HG02885 (cell line): ENCODE data around the gene CYTH3.
"Not testable (repeated sequence)": the region's sequence is repeated elsewhere in the genome, so short reads cannot be mapped to it uniquely, and the experiment has no call there.

Experiments used
- ATAC-seq: cut with Tn5 transposase; IDR thresholded peaks from one replicate; pipeline ENCODE4 v1.9.1; 2021; ENCODE audit warnings: mild to moderate bottlenecking; ENCODE audit not compliant: unreplicated experiment, poor library complexity

The CYTH3 gene, protein sequence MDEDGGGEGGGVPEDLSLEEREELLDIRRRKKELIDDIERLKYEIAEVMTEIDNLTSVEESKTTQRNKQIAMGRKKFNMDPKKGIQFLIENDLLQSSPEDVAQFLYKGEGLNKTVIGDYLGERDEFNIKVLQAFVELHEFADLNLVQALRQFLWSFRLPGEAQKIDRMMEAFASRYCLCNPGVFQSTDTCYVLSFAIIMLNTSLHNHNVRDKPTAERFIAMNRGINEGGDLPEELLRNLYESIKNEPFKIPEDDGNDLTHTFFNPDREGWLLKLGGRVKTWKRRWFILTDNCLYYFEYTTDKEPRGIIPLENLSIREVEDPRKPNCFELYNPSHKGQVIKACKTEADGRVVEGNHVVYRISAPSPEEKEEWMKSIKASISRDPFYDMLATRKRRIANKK

DNA sequence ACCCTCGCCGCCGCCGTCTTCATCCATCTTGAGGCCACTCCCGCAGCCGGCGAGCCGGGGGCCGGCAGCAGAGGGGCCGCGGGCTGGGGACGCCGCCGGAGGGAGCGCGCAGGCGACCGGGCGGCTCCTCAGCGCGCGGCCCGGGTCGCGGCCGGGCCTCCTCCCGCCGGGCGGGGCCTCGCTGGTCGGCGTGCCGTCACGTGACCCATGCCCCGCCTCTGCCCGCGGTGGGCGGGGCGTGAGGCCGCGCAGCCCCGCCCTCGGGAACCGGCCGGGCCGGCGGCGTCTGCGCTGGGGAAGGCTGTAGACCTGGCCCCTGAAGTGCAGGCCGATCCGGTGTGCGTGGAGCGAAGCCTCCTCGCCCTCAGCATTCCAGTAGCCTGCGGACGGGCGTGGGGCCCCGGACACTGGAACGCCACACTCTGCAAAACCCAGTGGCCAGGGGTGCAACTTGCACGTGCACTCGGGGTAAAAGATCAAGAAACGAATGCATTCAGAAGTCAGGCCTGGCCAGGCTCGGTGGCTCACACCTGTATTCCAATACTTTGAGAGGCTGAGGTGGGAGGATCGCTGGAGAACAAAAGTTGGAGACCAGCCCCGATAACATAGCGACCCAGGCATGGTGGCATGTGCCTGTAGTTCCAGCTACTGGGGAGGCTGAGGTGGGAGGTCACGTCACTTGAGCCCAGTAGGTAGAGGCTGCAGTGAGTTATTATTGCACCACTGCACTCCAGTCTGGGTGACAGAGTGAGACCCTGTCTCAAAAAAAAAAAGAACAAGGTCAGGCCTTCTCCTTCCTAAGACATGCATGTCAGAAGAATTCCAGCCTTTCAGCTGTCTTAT, at the start of gene CYTH3:
Gene CYTH3, minus strand, starts transcription at position 144 of the 843 bp plus-strand sequence. Its CDS starts 117 bp downstream, at position 27.
- ATAC-seq: peak; percentile 85

DNA sequence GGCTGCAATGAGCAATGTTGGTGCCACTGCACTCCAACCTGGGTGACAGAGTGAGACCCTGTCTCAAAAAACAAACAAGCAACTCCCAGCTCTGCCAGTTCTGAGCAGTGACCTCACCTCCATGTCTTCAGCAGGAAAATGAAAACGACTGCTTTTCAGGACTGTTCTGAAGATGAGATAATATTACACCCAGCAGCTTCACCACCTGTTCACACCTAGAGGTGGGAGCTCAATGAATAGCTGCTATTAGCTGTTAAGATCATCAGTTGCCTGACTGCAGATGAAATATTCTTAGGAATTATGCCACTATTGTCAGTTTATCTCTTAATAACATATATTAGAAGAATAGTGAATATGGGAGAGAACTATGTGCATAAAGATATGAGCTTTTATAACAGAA, 48.4 kb upstream of the CYTH3 start:
- no peak for ATAC-seq

GRCh38 chr7:6317797-6318438, 45.5 kb upstream of the CYTH3 start:
- no peak for ATAC-seq

- no peak for ATAC-seq
Observed at GRCh38 chr7:6316226-6316625, 43.8 kb upstream of the CYTH3 start.

- no peak for ATAC-seq
Observed at GRCh38 chr7:6315746-6316145, 43.3 kb upstream of the CYTH3 start.

DNA sequence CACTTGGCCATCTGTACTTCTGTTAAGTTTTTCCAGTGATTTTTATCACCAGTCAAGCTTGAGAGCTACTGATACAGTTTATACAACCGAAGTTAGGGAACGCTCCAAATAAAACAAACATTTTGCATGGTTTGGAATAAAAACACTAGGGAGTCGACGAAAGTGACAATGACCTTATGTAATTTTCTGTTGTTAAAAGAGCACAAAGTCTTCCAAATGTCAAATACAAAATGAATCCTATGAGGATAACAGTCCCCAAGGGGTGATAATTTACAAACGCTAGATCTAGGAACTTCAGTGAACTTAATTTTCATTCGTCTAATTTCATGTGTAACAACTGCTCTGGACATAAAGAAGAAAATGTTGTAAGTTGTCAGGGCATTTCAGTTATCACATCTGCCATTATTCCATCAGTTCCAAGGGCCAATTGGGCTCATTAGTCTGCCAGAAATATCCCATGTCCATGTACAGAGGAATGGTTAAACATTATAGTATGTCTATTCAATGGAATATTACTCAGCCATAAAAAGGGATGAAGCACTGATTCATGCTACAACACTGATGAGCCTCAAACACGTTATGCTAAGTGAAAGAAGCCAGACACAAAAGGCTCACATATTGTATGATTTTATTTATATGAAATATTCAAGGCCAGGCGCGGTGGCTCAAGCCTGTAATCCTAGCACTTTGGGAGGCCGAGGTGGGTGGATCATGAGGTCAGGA, 38.0 kb upstream of the CYTH3 start:
- no peak for ATAC-seq

DNA sequence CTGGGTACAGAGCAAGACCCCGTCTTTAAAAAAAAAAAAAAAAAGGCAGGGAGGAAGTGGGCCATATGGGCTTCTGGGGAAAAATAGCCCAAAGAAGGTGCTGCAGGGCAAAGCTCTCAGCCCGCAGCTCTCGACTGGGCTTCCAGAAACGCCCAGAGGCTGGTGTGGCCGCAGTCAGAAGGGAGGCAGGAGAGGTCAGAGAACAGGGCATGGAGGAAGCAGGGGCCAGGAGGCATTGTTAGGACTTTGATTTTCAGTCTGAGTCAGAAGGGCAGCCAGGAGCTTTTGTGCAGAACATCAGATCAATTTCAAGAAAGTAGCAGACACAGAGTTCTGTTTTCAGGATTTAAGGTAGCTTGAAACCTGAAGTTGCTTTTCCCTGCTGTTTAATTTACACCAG, 35.3 kb upstream of the CYTH3 start:
- ATAC-seq: no peak

- no peak for ATAC-seq
Observed at GRCh38 chr7:6306471-6306870, 34.0 kb upstream of the CYTH3 start.

DNA sequence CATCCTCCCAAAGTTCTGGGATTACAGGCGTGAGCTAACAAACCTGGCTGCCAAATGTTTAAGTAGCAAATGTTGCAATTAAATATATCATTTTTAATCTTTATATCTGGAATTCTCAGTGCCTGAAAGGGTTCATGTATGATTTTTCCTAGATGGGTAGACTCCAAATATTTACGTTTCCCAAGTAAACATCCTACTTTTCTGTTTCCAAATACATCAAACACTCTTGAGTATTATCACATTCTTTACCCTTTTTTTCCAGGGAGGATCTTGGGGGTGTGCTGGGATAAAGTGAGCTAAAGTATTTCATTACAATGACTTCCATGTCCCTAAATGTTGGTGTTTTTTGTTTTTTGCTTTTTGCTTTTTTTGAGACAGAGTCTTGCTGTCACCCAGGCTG, 32.9 kb upstream of the CYTH3 start:
- ATAC-seq: no peak

DNA sequence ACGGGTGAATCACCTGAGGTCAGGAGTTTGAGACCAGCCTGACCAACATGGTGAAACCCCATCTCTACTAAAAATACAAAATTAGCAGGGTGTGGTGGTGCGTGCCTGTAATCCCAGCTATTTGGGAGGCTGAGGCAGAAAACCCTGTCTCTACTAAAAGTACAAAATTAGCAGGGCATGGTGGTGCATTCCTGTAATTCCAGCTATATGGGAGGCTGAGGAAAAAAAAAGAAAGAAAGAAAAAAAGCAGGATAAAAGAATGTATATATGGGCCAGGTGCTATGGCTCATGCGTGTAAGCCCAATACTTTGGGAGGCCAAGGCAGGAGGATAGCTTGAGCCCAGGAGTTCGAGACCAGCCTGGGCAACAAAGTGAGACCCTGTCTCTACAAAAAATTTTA, 29.0 kb upstream of the CYTH3 start:
- ATAC-seq: not testable (repeated sequence)

DNA sequence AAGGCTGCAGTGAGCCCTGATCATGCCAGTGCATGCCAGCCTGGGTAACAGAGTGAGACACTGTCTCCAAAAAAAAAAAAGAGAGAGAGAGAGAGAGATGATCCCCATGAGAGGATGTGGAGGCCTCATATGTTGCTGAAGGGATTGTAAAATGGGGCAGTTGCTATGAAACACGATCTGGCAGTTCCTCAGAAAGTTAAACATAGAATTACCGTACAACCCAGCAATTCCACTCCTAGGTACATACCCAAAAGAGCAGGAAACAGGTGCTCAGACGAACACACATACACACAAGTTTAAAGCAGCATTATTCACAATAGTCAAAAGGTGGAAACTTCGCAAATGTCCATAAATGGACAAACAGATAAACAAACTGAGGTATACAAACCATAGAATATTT, 27.4 kb upstream of the CYTH3 start:
- no peak for ATAC-seq

GRCh38 chr7:6294839-6295238, 22.4 kb upstream of the CYTH3 start:
- no peak for ATAC-seq

- ATAC-seq: no peak
Observed at GRCh38 chr7:6293202-6293601, 20.8 kb upstream of the CYTH3 start.

DNA sequence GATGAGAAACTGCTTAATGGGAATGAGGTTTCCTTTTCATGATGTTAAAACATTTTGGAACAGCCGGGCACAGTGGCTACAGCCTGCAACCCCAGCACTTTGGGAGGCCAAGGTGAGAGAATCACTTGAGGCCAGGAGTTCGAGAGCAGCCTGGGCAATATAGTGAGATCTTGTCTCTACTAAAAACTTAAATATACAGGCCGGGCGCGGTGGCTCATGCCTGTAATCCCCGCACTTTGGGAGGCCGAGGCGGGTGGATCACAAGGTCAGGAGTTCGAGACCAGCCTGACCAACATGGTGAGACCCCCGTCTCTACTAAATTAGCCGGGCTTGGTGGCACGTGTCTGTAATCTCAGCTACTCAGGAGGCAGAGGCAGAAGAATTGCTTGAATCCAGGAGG, 19.5 kb upstream of the CYTH3 start:
- ATAC-seq: not testable (repeated sequence)

DNA sequence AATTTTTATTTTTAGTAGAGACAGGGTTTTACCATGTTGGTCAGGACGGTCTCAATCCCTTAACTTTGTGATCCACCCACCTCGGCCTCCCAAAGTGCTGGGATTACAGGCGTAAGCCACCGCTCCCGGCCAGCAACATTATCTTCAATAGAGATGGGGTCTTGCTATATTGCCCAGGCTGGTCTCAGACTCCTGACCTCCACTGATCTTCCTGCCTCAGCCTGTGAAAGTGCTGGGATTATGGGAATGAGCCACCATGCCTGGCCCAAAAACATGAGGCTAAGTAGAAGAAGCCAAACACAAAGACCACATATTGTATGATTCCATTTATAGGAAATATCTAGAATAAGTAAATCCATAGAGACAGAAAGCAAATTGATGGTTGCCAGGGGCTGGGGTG, 19.1 kb upstream of the CYTH3 start:
- no peak for ATAC-seq

GRCh38 chr7:6290319-6290741, 17.9 kb upstream of the CYTH3 start:
- no peak for ATAC-seq

DNA sequence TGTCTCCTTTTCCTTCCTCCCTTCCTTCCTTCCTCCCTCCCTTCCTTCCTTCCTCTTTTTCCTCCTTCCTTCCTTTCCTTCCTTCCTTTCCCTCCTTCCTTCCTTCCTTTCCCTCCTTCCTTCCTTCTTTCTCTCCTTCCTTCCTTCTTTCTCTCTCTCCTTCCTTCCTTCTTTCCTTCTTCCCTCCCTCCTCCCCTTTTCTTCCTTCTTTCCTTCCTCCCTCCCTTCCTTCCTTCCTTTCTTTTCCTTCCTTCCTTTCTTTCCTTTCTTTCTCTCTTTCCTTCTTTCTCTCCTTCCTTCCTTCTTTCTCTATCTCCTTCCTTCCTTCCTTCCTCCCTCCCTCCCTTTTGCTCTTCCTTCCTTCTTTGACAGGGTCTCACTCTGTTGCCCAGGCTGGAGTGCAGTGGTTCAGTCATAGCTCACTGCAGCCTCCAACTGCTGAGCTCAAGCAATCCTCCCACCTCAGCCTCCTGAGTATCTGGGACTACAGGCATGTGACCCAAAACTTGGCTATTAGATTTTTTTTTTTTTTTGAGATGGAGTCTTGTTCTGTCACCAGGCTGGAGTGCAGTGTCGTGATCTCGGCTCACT, 15.9 kb upstream of the CYTH3 start:
- no peak for ATAC-seq

- ATAC-seq: no peak
Observed at GRCh38 chr7:6286486-6286885, 14.1 kb upstream of the CYTH3 start.

DNA sequence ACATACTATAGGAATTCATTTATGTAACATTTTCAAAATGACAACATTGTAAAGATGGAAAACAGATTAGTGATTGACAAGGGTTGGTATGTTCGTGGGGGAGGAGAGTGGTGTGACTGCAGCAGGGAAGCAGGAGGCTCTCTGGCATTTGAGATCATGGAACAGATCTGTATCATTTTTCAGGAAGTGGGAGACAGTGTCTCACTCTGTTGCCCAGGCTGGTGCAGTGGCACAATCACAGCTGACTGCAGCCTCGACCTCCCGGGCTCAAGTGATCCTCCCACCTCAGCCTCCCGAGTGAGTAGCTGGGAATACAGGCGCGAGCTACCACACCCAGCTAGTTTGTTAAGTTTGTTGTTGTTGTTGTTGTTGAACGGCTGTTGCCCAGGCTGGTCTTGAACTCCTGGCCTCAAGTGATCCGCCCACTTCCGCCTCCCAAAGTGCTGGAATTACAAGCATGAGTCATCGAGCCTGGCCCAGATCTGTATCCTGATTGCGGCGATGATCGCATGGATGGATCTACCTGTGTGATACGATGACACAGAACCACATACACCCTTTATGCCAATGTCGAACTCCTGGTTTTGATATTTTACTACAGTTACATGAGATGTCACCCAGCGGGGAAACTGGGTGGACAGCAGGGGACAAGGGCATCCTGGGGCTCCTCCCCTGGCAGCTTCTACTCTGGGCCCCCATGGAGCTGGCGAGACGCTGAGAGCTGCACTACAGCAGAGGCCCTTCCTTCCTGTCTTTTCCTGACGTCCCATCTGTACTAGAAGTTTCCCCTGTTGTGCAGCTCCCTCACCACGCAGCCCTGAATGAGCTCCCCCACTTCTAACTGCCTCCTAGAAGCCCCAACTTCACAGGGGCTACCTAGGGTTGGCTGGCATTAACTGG, 12.3 kb upstream of the CYTH3 start:
- ATAC-seq: no peak
